ENCODE results near the gene TBC1D3D. TPM values are rescaled to one million over a fixed set of nuclear protein-coding genes. Genes with fewer than 3 reads are reported as not detected.
"Not testable (repeated sequence)": the region's sequence is repeated elsewhere in the genome, so short reads cannot be mapped to it uniquely, and the experiment has no call there.

The TBC1D3D gene
- total RNA-seq, result 1 to 10 TPM; 2.7 TPM

DNA sequence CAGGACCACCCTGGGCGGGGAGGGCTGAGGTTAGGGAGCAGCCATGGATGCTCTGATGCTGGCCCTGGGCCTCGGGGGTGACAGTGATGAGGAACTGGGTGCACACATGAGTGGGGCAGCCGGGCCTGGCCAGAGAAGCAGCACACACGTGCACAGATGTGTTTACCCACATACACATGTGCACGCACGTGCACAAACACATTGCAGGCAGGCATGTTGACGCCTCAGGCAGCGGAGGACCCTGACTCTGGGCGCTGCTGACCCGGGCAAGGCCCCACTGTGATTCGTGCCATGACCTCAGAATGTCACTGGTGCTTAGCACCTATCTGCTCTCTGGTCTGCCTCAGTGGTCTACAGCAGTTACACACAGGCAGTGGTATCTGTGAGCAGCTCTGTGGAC, at the start of gene TBC1D3D:
Gene TBC1D3D, plus strand, starts transcription at position 301 of the 400 bp plus-strand sequence. CDS start 1,585 bp downstream, outside the sequence.
- H3K27ac Mint-ChIP-seq; H3K9me3 Mint-ChIP-seq (ENCODE audit: low read depth); H3K36me3 Mint-ChIP-seq; H3K4me3 Mint-ChIP-seq; ATAC-seq; CTCF ChIA-PET; DNase-seq; H3K4me1 Mint-ChIP-seq; H3K27me3 Mint-ChIP-seq: not testable (repeated sequence)

DNA sequence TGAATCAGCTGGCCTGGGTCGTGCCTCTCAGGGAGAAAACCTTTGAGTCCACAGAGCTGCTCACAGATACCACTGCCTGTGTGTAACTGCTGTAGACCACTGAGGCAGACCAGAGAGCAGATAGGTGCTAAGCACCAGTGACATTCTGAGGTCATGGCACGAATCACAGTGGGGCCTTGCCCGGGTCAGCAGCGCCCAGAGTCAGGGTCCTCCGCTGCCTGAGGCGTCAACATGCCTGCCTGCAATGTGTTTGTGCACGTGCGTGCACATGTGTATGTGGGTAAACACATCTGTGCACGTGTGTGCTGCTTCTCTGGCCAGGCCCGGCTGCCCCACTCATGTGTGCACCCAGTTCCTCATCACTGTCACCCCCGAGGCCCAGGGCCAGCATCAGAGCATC, 14.8 kb upstream of the TBC1D3D start, which contains the start of gene TBC1D3L:
Gene TBC1D3L, minus strand, starts transcription at position 101 of the 400 bp plus-strand sequence. CDS start 1,540 bp downstream, outside the sequence.
- ATAC-seq; CTCF ChIA-PET; H3K36me3 Mint-ChIP-seq; H3K4me1 Mint-ChIP-seq; H3K27me3 Mint-ChIP-seq; DNase-seq; H3K9me3 Mint-ChIP-seq (ENCODE audit: low read depth); H3K4me3 Mint-ChIP-seq; H3K27ac Mint-ChIP-seq: not testable (repeated sequence)

Other genes starting within 250 kb of the TBC1D3D start
- not detected for gene TBC1D3K, start 79.6 kb upstream of the TBC1D3D start, total RNA-seq
- gene TBC1D3L, start 14.9 kb upstream of the TBC1D3D start, total RNA-seq, result 10 to 100 TPM; 10.1 to 13.4 TPM
- gene TBC1D3C, start 64.7 kb downstream of the TBC1D3D start, total RNA-seq, result not detected
- not detected for gene TBC1D3E, start 124.0 kb downstream of the TBC1D3D start, total RNA-seq
- 1 to 10 TPM; 2.6 to 3.7 TPM for gene TBC1D3, start 188.6 kb downstream of the TBC1D3D start, total RNA-seq

Measured in activated CD8-positive, alpha-beta memory T cell treated with anti-CD3 and anti-CD28 coated beads, Interleukin-2, amount 10 ng/mL, durations not matched to agents 7 days and 5 days (primary cell).